Measurements from ENCODE around the gene OPTN.
"Not testable (repeated sequence)": the region's sequence is repeated elsewhere in the genome, so short reads cannot be mapped to it uniquely, and the experiment has no call there.

OPTN gene

GRCh38 chr10:13099666-13100348 is at the start of gene OPTN:
Gene OPTN, plus strand, starts transcription at chr10:13100163. Its CDS starts 8,960 bp downstream, at chr10:13109123.
- peak within 1 kb of the TSS; percentile 99 for H3K27ac ChIP-seq
- TF ChIP-seq CTCF (IDR thresholded peaks at IDR 0.05; ENCODE audit: low read depth, low read length, missing control alignments): peak; percentile 85
- peak within 1 kb of the TSS; percentile 77 for H3K4me3 ChIP-seq (ENCODE audit: low read depth, low read length)

GRCh38 chr10:13051126-13051694 is 48.8 kb upstream of the OPTN start:
- Histone ChIP-seq H3K27me3 (replicated peaks) (no peaks in the 10 kb centered on the region), H3K4me3 (ENCODE audit: low read depth, low read length) (no peak overlapping the region), H3K36me3 (replicated peaks) (no peaks in the 10 kb centered on the region), H3K27ac (no peak overlapping the region)
- no peak for TF ChIP-seq CTCF (IDR thresholded peaks at IDR 0.05; ENCODE audit: low read depth, low read length, missing control alignments)
- no peak for DNase-seq
- in situ Hi-C loops (cut with HindIII; ENCODE audit: low pct_ligation_motif_present, low sequenced_read_pairs): no loop called here

More at GRCh38 chr10:13099666-13100348, at the start of gene OPTN:
- DNase-seq: peak; percentile 83
- in situ Hi-C loops (cut with HindIII; ENCODE audit: low pct_ligation_motif_present, low sequenced_read_pairs): no loop called here
- no peaks in the 10 kb centered on the region for H3K27me3 ChIP-seq (replicated peaks)
- peaks cover 12% of the 10 kb centered on the region for H3K36me3 ChIP-seq (replicated peaks)

DNA sequence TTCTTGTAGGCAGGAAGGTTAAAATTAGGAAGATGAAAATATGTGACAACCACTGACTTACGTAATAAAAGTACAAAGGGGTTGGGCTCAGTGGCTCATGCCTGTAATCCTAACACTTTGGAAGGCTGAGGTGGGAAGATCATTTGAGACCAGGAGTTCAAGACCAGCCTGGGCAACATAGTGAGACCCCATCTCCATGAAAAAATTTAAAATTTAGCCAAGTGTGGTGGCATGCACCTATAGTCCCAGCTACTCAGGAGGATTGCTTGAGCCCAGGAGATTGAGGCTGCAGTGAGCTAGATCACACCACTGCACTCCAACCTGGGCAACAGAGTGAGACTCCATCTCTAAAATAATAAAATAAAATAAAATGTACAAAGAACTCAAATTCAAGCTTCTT is 46.8 kb upstream of the OPTN start:
- in situ Hi-C loops (cut with HindIII; ENCODE audit: low pct_ligation_motif_present, low sequenced_read_pairs); DNase-seq; H3K36me3 ChIP-seq (replicated peaks); H3K4me3 ChIP-seq (ENCODE audit: low read depth, low read length); H3K27me3 ChIP-seq (replicated peaks); H3K27ac ChIP-seq: not testable (repeated sequence)

GRCh38 chr10:13053794-13054462 is 46.0 kb upstream of the OPTN start:
- no peaks in the 10 kb centered on the region for H3K27me3 ChIP-seq (replicated peaks)
- H3K36me3 ChIP-seq (replicated peaks): no peaks in the 10 kb centered on the region
- no peak for DNase-seq
- TF ChIP-seq CTCF (IDR thresholded peaks at IDR 0.05; ENCODE audit: low read depth, low read length, missing control alignments): no peak
- H3K4me3 ChIP-seq (ENCODE audit: low read depth, low read length): no peak overlapping the region
- in situ Hi-C loops (cut with HindIII; ENCODE audit: low pct_ligation_motif_present, low sequenced_read_pairs): no loop called here
- no peak overlapping the region for H3K27ac ChIP-seq

DNA sequence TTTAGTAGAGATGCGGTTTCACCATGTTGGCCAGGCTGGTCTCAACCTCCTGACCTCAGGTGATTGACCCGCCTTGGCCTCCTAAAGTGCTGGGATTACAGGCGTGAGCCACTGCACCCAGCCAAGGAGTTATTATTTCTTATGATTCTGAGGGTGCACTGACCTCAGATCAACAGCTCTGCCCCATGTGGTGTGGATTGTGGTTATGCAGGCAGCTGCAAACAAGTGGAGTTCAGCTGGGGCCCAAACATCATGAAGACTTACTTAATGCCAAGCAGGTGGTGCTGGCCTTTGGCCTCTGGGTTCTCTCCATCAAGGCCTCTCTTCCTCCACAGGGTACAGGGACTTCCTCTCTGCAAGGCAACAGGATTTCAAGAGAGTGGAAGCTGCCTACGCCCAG is 45.1 kb upstream of the OPTN start:
- Histone ChIP-seq H3K27ac (no peak overlapping the region), H3K36me3 (replicated peaks) (no peaks in the 10 kb centered on the region), H3K27me3 (replicated peaks) (no peaks in the 10 kb centered on the region), H3K4me3 (ENCODE audit: low read depth, low read length) (no peak overlapping the region)
- no peak for TF ChIP-seq CTCF (IDR thresholded peaks at IDR 0.05; ENCODE audit: low read depth, low read length, missing control alignments)
- in situ Hi-C loops (cut with HindIII; ENCODE audit: low pct_ligation_motif_present, low sequenced_read_pairs): no loop called here
- DNase-seq: no peak

GRCh38 chr10:13056456-13057077 is 43.4 kb upstream of the OPTN start:
- peak; percentile 29 for DNase-seq
- TF ChIP-seq CTCF (IDR thresholded peaks at IDR 0.05; ENCODE audit: low read depth, low read length, missing control alignments): peak; percentile 67
- no peaks in the 10 kb centered on the region for H3K36me3 ChIP-seq (replicated peaks)
- no peak overlapping the region for H3K4me3 ChIP-seq (ENCODE audit: low read depth, low read length)
- H3K27me3 ChIP-seq (replicated peaks): no peaks in the 10 kb centered on the region
- in situ Hi-C loops (cut with HindIII; ENCODE audit: low pct_ligation_motif_present, low sequenced_read_pairs): no loop called here
- H3K27ac ChIP-seq: no peak overlapping the region

Measured in brain microvascular endothelial cell (primary cell).